HG03045 (cell line): ENCODE measurements around the gene ZNF805.
"Not testable (repeated sequence)": the region's sequence is repeated elsewhere in the genome, so short reads cannot be mapped to it uniquely, and the experiment has no call there.

Experiments
- ATAC-seq: cut with Tn5 transposase; IDR thresholded peaks from one replicate; pipeline ENCODE4 v1.9.1; 2021; ENCODE audit warnings: mild to moderate bottlenecking, moderate library complexity; ENCODE audit not compliant: unreplicated experiment

Gene ZNF805

DNA sequence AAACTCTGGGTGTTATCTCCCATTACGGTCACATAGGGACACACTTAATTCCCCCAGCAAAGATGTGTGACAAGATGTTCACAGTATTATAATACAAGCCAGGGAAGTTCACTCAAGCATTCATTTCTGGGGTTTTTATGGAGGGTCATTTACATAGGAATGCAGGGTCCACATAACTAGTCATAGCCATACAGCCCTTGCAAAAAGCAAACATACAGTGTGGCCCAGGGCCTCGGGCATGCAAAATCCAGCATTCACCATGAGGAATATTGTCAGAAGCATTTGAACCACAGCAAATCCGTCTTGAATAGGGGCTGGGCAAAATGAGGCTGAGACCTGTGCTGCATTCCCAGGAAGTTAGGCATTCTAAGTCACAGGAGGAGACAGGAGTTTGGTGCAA is 26.9 kb downstream of the ZNF805 start:
- no peak for ATAC-seq

- ATAC-seq, result peak; percentile 47
Observed at GRCh38 chr19:57269515-57270250, 29.3 kb downstream of the ZNF805 start.

GRCh38 chr19:57271280-57271679 is 30.8 kb downstream of the ZNF805 start:
- no peak for ATAC-seq

- no peak for ATAC-seq
Observed at GRCh38 chr19:57273014-57273413, 32.6 kb downstream of the ZNF805 start.

DNA sequence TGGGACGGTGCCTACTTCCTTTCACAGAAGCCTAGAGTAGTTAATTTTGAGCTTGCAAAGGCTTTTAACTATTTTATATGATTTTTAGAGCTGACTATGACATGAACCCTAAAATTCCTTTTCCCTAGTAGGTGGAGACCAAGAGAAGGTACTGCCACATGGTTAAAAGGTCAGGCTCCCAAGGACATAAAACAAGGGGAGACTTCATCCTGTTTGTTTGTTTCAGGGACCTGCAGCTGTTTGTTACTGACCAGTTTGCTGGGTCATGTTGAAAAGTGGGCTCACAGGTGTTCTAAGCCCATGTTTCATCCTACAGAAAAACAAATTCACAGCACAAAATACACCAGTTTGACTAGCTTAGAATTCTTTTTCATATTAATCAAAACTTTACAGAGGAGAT is 36.0 kb downstream of the ZNF805 start:
- ATAC-seq, result no peak

GRCh38 chr19:57278481-57278880 is 38.0 kb downstream of the ZNF805 start:
- ATAC-seq, result not testable (repeated sequence)

DNA sequence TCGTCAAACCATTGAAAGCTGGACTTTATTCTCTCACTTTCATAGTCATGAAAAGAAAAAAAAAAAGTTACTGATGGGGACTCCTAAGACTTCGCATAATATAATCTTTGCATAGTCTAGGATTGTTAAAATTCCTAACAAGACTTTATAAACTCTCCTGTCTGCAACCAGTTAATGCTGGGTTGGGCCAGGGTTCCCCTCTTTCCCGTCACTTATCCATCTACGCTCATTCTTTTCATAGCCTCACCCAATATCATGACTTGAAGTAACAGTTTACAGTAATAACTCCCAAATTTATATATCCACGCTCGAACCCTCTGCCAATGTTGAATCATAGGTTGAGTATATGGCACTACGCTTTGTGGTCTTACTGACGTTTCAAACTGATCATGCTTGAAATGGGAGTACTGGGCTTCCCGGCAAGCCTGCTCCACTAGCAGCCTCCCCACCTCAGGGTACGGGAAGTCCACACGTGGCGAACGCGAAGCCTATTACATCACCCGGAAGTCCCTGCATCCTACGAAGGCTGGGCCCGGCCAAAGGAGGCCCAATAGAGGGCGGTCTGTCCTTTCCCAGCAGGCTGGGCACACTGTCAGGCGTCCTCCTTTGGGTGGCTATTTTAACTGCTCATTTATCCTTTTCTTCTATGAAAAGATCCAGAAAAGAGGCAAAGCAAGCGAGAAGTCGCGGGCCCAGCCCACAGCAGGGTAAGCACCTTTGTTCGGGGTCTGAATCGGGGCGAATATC is 39.2 kb downstream of the ZNF805 start:
- ATAC-seq, result peak; percentile 77

DNA sequence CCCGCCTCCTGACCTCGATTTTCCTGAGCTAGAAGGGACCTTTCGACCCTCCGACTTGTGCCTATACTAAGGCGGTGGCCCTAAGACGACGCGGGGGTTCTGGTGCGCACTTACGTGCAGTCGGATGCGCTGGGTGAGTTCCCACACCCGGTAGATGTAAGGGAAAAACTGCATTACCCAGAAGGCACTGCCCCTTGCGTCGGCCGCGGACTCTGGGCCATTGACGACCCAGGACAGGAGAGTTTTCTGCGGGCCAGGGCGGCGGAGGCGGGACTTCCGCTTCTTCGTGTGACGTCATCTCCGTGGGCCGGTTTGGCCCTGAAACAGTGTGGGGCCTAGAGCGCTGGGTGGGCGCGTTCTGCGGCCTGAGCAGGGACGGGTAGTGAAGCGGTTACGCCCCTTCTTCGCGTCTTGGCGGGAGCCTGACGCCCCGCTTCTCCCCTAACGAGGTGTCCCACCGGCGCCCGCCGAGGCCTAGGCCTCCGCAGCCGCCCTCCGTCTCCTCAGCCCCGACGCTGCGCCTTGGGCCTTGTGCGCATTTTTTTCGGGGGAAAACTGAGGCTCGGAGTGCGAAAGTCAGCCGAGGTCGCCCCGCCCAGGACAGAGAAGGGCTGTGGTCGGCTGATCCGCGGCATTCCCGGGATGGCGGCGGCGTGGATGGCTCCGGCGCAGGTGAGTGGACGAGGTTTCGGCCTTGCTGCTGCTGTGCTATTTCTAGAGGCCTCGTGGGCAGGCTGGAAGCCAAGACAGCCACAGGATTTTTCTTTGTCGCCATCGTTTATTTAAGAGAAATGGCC is 39.9 kb downstream of the ZNF805 start, which contains the start of gene ZNF460:
Gene ZNF460 (plus strand): TSS at position 321 of the 797 bp plus-strand sequence. CDS start 322 bp downstream, at position 643.
- peak; percentile 74 for ATAC-seq

GRCh38 chr19:57280962-57281400 is 40.5 kb downstream of the ZNF805 start:
- no peak for ATAC-seq

GRCh38 chr19:57282011-57282643 is 41.7 kb downstream of the ZNF805 start:
- ATAC-seq, result no peak

DNA sequence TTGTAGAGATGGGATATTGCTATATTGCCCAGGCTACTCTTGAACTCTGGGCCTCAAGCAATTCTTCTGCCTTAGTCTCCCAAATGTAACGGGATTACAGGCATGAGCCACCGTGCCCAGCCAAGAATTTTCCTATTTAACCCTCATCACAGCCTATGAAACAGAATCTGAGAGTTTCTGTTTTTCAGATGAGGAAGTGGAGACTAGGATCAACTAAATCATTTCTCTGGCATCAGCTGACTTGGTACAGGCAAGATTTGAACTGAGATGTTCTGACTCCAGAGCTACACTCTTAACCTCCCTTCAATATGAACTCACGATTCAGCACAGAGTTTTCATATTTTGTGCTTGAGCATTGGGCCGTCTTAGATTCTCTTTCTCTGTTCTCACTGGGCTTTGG is 47.9 kb downstream of the ZNF805 start:
- no peak for ATAC-seq

GRCh38 chr19:57290970-57291369 is 50.5 kb downstream of the ZNF805 start:
- ATAC-seq, result no peak

DNA sequence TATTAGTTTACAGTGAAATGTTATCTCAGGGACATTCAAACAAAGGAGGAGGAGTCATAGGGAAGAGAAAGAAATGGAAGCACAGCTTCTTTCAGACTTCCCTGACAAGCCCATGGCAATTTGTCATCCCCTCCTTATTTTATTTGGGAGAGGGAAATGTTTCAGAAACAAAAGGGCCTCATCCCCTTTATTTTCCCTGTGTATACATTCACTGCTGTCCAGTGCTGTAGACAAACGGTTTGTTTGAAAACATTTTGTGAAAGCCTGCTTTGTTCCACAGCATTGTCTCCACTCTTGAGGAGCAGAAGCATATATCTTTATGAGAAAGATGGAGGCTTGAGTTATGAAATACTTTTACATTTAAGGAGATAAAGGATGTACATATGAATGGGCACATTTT is 52.1 kb downstream of the ZNF805 start:
- no peak for ATAC-seq

DNA sequence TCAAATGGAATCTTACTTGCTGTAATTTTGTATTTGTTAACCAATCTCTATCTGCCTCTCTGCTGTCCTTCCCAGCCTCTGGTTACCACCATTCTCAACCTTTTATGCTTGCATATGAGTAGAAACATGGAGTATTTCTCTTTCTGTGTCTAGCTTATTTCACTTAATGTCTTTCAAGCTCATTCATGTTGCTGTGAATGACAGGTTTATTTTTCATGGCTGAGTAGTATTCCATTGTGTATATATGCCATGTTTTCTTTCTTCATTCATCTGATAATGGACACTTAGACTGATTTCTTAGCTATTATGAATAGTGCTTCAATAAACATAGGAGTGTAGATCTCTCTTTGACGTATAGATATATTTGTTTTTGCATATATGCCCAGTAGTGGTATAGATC is 53.3 kb downstream of the ZNF805 start:
- no peak for ATAC-seq

DNA sequence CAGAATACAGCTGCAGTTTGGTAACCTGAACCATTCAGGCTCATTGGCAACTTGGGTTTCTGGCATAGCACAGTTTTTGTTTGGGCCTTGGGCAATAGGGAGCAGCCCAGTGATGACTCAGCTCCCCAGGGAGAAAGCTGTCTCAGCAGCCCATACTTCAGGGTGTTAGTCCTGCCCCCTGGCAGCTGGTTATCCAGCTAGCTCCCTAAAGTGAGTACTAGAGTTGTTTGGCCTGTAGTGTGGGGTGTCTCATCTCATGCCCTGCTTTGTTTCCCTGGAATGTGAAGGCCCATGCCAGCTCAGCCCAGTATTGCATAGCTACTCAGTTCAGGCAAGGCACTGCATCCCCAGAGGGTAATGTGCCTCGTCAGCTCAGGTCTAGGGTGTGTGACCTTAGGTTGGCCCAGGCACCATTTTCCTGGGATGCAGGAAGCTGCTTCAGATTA is 61.6 kb downstream of the ZNF805 start:
- no peak for ATAC-seq

DNA sequence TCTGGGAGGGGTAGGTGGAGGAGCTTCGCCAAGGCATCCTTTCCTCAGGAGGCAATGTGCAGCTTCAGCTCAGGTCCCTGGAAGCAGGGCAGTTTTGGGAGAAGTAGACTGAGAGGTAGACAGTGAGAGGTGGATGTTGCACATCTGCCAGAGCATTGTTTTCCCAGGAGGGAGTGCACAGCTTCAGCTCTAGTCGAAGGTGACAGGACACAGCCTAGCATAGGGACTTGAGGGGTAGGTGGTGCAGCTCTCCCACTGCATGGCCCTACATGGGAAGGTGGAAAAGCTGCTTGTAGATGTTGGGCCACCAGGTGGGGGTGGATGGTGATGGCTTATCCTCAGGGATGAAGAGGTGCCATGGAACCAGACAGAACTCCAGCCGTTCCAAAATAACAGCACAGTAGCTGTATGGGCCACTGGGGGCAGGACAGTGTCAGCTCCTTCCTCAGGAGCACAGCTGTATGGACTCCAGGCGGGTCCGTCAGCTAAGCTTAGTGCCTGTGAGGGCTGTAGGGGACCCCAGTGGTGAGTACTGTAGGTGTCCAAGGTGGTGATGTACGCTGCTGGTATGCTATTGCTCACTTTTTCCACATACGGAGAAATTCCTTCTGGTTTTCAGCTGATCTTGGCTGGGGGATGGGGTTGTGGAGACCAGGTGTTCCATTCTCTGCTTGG is 62.4 kb downstream of the ZNF805 start:
- ATAC-seq, result no peak
